Stomach smooth muscle (tissue), 2 donors: ENCODE data around the gene ZMIZ1.

ENCODE experiments used
- H3K27ac ChIP-seq: one replicate; pipeline ENCODE4 v1.7.0; 2013; ENCODE audit warnings: mild to moderate bottlenecking, low read length, inconsistent platforms
- H3K27me3 ChIP-seq, 2 donors: one replicate each; pipeline ENCODE4 v1.7.0; 2013; ENCODE audit warnings: low read length in 2 of 2; ENCODE audit not compliant: insufficient read depth in 2 of 2, control insufficient read depth in 1 of 2
- H3K36me3 ChIP-seq, 2 donors: one replicate each; pipeline ENCODE4 v1.7.0; 2013; ENCODE audit warnings: low read length in 2 of 2; ENCODE audit not compliant: control insufficient read depth in 2 of 2, insufficient read depth in 2 of 2
- H3K4me1 ChIP-seq: one replicate; pipeline ENCODE4 v1.7.0; 2013; ENCODE audit warnings: low read length; ENCODE audit not compliant: control insufficient read depth, insufficient read depth
- H3K4me3 ChIP-seq, 2 donors: one replicate each; pipeline ENCODE4 v1.7.0; 2013; ENCODE audit warnings: low read length in 2 of 2
- H3K9ac ChIP-seq, 2 donors: one replicate each; pipeline ENCODE4 v1.7.0; 2013; ENCODE audit warnings: low read length in 2 of 2, mild to moderate bottlenecking in 1 of 2
- H3K9me3 ChIP-seq, 2 donors: one replicate each; pipeline ENCODE4 v1.7.0; 2013; ENCODE audit warnings: low read length in 2 of 2; ENCODE audit not compliant: control insufficient read depth in 2 of 2
- donor health status: healthy.
- donor health status: Pancreatic carcinoma.

ZMIZ1 gene

DNA sequence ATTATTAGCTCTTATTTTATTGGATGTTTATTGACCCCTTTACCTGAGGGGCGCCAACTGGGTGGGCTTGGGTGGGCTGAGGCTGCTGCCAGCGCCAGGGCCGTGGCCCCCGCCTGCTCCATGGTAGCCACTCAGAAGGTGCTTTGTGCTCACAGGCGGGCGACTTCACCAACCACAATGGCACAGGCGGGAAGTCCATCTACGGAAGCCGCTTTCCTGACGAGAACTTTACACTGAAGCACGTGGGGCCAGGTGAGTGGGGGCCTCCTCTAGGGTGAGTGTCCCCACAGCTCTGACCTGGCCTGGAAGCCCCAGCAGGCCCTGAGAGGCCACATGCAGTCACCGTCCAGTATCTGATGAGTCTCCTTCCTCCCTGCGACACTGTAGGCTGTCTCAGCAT, 282.6 kb downstream of the ZMIZ1 start:
- H3K4me3 ChIP-seq = no peak overlapping the region
- no peaks in the 10 kb centered on the region for H3K9me3 ChIP-seq
- peaks cover 55 to 57% of the 10 kb centered on the region in 2 donors for H3K36me3 ChIP-seq
- H3K4me1 ChIP-seq = peaks cover 29% of the 10 kb centered on the region
- no peaks in the 10 kb centered on the region for H3K27me3 ChIP-seq
- H3K27ac ChIP-seq = no peak overlapping the region
- H3K9ac ChIP-seq = no peak overlapping the region

DNA sequence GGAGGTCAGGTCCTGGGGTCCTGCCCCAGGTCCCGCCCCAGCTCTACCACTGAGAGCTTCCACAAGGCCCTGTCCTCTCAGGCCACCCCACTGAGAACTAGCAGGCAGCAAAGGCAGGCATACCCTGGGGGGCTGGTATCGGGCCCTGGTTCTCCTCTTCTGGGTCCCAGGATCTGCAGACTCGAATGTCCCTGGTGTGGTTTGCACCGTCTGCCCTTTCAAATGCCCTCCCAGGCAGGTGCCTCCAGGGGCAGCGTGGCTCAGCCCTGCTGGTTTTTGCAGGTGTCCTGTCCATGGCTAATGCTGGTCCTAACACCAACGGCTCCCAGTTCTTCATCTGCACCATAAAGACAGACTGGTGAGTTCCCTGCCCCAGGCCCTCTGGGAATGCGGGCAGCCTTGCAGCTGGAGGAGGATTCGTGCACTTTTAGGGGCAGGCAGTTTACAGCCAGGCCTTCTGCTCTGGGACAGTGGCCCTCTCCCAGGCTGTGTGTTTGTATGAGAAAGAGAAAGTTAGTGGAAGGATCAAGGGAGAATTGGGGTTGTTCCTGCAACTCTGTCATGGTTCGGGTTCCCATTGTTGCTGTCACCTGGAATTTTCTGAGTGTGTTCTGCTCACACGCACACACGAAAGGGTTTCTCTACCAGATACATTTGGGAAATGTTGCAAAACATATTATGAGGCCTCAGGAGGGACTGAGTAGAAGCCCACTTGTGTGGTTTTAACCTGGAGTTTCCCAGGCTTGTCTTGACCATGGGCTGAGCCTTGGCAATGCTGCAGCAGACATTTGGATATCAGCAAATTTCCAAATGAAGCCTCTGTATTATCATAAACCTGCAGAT, 283.5 kb downstream of the ZMIZ1 start:
- no peak overlapping the region for H3K27ac ChIP-seq
- peaks cover 55 to 58% of the 10 kb centered on the region in 2 donors for H3K36me3 ChIP-seq

DNA sequence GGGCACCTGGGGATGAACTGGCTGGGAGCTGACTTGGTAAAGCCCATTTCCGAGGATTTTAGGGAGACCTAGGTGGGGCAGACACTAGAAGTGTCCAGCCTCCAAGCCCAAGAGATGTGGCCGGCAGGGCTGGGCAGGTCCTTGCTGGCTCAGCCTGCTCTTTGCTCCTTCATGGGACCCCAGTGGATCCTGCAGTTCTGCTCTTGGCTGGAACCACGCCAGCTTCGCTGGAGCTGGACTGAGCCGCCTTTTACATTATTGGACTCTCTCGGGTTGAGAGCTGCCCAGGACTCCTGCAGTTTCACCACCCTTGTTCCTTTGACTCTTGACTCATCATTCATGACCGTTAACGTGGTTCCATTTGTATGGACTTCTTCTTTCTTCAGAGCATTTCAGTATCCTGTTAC, 284.2 kb downstream of the ZMIZ1 start:
- no peaks in the 10 kb centered on the region for H3K27me3 ChIP-seq
- peaks cover 55 to 58% of the 10 kb centered on the region in 2 donors for H3K36me3 ChIP-seq
- no peak overlapping the region for H3K4me3 ChIP-seq
- no peaks in the 10 kb centered on the region for H3K9me3 ChIP-seq
- no peak overlapping the region for H3K27ac ChIP-seq
- no peak overlapping the region for H3K9ac ChIP-seq
- peaks cover 14% of the 10 kb centered on the region for H3K4me1 ChIP-seq

More for the DNA sequence above, 283.5 kb downstream of the ZMIZ1 start:
- Histone ChIP-seq H3K27me3 (no peaks in the 10 kb centered on the region), H3K9me3 (no peaks in the 10 kb centered on the region), H3K4me1 (peaks cover 21% of the 10 kb centered on the region), H3K9ac (no peak overlapping the region), H3K4me3 (no peak overlapping the region)

DNA sequence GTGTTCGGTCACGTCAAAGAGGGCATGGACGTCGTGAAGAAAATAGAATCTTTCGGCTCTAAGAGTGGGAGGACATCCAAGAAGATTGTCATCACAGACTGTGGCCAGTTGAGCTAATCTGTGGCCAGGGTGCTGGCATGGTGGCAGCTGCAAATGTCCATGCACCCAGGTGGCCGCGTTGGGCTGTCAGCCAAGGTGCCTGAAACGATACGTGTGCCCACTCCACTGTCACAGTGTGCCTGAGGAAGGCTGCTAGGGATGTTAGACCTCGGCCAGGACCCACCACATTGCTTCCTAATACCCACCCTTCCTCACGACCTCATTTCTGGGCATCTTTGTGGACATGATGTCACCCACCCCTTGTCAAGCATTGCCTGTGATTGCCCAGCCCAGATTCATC, 285.0 kb downstream of the ZMIZ1 start:
- Histone ChIP-seq H3K27ac (no peak overlapping the region), H3K4me3 (no peak overlapping the region), H3K36me3 (peaks cover 55 to 58% of the 10 kb centered on the region in 2 donors)

DNA sequence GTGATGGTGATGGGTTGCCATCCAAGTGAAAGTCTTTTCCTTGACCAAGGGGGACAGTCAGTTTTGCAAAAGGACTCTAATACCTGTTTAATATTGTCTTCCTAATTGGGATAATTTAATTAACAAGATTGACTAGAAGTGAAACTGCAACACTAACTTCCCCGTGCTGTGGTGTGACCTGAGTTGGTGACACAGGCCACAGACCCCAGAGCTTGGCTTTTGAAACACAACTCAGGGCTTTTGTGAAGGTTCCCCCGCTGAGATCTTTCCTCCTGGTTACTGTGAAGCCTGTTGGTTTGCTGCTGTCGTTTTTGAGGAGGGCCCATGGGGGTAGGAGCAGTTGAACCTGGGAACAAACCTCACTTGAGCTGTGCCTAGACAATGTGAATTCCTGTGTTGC, 285.4 kb downstream of the ZMIZ1 start:
- Histone ChIP-seq H3K4me1 (peaks cover 4% of the 10 kb centered on the region), H3K9me3 (no peaks in the 10 kb centered on the region), H3K36me3 (peaks cover 55 to 58% of the 10 kb centered on the region in 2 donors), H3K27ac (no peak overlapping the region), H3K9ac (no peak overlapping the region), H3K4me3 (no peak overlapping the region), H3K27me3 (no peaks in the 10 kb centered on the region)

More for the DNA sequence above, 285.0 kb downstream of the ZMIZ1 start:
- Histone ChIP-seq H3K27me3 (no peaks in the 10 kb centered on the region), H3K4me1 (peaks cover 7% of the 10 kb centered on the region), H3K9ac (no peak overlapping the region), H3K9me3 (no peaks in the 10 kb centered on the region)

DNA sequence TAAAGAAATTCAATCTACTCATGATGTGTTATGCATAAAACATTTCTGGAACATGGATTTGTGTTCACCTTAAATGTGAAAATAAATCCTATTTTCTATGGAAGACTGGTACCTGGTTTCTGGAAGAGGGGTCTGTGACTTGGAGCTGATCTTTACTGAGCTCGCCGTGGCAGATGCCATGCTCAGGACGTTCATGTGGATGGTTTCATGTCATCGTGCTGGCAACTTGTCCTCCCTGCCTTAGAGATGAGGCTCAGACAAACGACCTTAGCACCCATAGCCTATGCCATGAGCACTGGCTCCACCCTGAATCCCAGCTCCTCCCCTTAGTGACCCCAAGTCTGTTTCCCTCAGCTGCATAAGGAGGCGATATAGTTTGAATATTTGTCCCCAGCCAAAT, 285.8 kb downstream of the ZMIZ1 start:
- H3K27me3 ChIP-seq = no peaks in the 10 kb centered on the region
- H3K9ac ChIP-seq = no peak overlapping the region
- H3K27ac ChIP-seq = no peak overlapping the region
- peaks cover 51 to 56% of the 10 kb centered on the region in 2 donors for H3K36me3 ChIP-seq
- no peaks in the 10 kb centered on the region for H3K9me3 ChIP-seq
- no peaks in the 10 kb centered on the region for H3K4me1 ChIP-seq
- H3K4me3 ChIP-seq = no peak overlapping the region

DNA sequence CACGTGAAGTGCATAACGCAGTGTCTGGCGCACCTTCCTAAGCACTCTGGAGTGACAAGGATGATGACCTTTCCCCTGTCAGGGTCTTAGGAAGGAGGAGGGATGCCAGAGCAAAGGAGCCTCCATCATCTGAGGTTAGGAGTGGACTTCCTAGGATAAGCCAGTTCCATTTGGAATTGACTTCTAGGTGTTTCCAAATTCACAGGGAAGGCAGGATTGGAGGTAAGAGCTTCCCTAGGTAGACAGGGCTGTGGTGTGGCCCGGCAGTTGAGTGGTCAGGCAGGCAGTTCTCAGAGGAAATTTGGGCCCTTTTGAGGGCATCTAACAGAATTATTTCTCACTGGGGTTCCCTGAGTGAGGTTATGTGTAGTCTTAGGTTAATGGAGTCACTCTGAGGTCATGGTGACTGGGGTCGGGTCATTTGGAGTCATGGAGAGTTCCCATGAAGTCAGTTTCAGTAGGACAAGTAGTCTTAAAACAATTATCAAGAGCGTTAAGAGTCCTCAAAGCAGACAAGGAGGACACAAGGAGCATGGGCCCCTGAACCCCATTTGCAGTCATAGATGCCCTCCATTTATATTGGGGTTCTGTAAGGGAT, 286.8 kb downstream of the ZMIZ1 start:
- Histone ChIP-seq H3K9ac (no peak overlapping the region), H3K27ac (no peak overlapping the region), H3K27me3 (no peaks in the 10 kb centered on the region), H3K4me3 (no peak overlapping the region), H3K4me1 (no peaks in the 10 kb centered on the region), H3K9me3 (no peaks in the 10 kb centered on the region), H3K36me3 (peaks cover 42 to 48% of the 10 kb centered on the region in 2 donors)

DNA sequence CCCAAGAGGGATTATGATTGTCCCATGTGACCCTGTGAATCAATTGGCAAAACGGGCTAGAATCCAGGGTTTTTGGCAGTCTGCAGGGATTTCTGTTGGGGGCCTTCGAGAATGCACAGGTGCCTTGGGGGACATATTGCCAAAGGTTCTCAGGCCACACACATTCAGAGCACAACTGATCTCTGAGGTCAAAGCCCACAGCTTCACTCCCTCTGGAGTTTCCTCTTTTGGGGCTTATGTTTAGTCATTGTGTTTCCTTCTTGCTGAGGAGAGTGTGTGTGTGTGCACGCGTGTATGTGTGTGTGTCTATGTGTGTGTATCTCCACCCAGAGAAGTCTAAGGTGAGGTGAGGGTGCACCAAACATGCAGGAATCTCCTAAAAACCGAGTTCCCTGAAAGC, 287.3 kb downstream of the ZMIZ1 start:
- Histone ChIP-seq H3K27me3 (no peaks in the 10 kb centered on the region), H3K4me1 (no peaks in the 10 kb centered on the region), H3K27ac (no peak overlapping the region), H3K9ac (no peak overlapping the region), H3K9me3 (no peaks in the 10 kb centered on the region), H3K36me3 (peaks cover 38 to 43% of the 10 kb centered on the region in 2 donors), H3K4me3 (no peak overlapping the region)

DNA sequence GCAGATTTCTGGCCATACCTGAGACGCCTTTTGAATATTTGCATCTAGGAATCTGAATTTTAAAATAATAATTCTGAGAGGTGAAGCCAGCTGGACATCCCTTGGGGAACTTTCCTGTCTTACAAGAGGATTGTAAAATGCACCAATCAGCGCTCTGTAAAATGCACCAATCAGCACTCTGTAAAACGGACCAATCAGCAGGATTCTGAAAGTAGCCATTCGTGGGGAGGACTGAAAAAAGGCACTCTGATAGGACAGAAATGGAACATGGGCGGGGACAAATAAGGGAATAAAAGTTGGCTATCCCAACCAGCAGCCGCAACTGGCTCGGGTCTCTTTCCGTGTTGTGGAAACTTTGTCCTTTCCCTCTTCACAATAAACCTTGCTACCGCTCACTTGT, 288.4 kb downstream of the ZMIZ1 start:
- H3K9ac ChIP-seq = no peak overlapping the region
- no peak overlapping the region for H3K4me3 ChIP-seq
- no peak overlapping the region for H3K27ac ChIP-seq
- no peaks in the 10 kb centered on the region for H3K9me3 ChIP-seq
- no peaks in the 10 kb centered on the region for H3K4me1 ChIP-seq
- no peaks in the 10 kb centered on the region for H3K27me3 ChIP-seq
- H3K36me3 ChIP-seq = peaks cover 31 to 34% of the 10 kb centered on the region in 2 donors

DNA sequence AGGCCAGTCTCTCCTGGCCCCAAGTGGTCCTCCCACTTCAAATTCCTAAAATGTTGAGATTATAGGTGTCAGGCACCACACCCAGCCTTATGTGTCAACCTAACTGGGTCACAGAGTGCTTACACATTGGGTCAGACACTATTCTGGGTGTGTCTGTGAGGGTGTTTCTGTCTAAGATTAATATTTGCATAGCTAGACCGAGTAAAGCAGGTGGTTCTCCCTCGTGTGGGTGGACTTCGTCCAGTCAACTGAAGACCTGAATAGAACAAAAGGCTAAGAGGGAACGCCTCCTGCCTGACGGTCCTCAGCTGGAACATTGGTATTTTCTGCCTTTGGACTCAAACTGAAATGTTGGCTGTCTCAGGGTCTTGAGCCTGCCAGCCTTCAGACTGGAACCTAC, 290.0 kb downstream of the ZMIZ1 start:
- H3K4me1 ChIP-seq = no peaks in the 10 kb centered on the region
- H3K36me3 ChIP-seq = peaks cover 16 to 17% of the 10 kb centered on the region in 2 donors
- H3K27me3 ChIP-seq = no peaks in the 10 kb centered on the region
- no peak overlapping the region for H3K9ac ChIP-seq
- no peaks in the 10 kb centered on the region for H3K9me3 ChIP-seq
- H3K4me3 ChIP-seq = no peak overlapping the region
- H3K27ac ChIP-seq = no peak overlapping the region
